ENCODE data around the gene TARS3. TPM values are rescaled to one million over a fixed set of nuclear protein-coding genes. Genes with fewer than 3 reads are reported as not detected.

Gene TARS3
- total RNA-seq, 1 experiment from 2014 or later, result 9.5 TPM

GRCh38 chr15:101615986-101616848 lies 108.1 kb downstream of the TARS3 start:
- H3K27me3 Mint-ChIP-seq (ENCODE audit: low read depth), result peaks cover 14% of the 10 kb centered on the region
- DNase-seq (ENCODE audit: low spot score) (peak; percentile 77), ATAC-seq (peak; percentile 86)
- TF ChIP-seq TEAD1 (CRISPR knock-in tag; IDR thresholded peaks at IDR 0.05), result peak; percentile 35; the same call in 1 of the 2 replicates
- no peak for TF ChIP-seq SOX15 (CRISPR knock-in tag; IDR thresholded peaks at IDR 0.05)
- TF ChIP-seq NR2C2 (CRISPR knock-in tag; IDR thresholded peaks at IDR 0.05), result 0 out of 2 replicates have a peak, but pooled peaks have one; percentile 18
- peak; percentile 53; the same call in 1 of the 2 replicates for TF ChIP-seq USF1 (CRISPR knock-in tag; IDR thresholded peaks at IDR 0.05)
- peak; percentile 76; the same call in 1 of the 2 replicates for TF ChIP-seq E2F1 (CRISPR knock-in tag; IDR thresholded peaks at IDR 0.05)
- TF ChIP-seq ZBTB43 (CRISPR knock-in tag; IDR thresholded peaks at IDR 0.05), result peak; percentile 71; the same call in 1 of the 2 replicates
- no peak for TF ChIP-seq ZNF138 (CRISPR knock-in tag; conservative IDR thresholded peaks at IDR 0.05)
- TF ChIP-seq ETV6 (CRISPR knock-in tag; IDR thresholded peaks at IDR 0.05), result 0 out of 2 replicates have a peak, but pooled peaks have one; percentile 23
- peak; percentile 89 for TF ChIP-seq MAX (CRISPR knock-in tag; IDR thresholded peaks at IDR 0.05)
- peak; percentile 49 for TF ChIP-seq FOXP4 (CRISPR knock-in tag; IDR thresholded peaks at IDR 0.05)
- 0 out of 2 replicates have a peak, but pooled peaks have one; percentile 63 for TF ChIP-seq E2F5 (CRISPR knock-in tag; IDR thresholded peaks at IDR 0.05)
- peak; percentile 83 for TF ChIP-seq SP1 (CRISPR knock-in tag; conservative IDR thresholded peaks at IDR 0.05)
- TF ChIP-seq ZNF281 (CRISPR knock-in tag; IDR thresholded peaks at IDR 0.05), result 0 out of 2 replicates have a peak, but pooled peaks have one; percentile 21
- peak; percentile 78; the same call in 1 of the 2 replicates for TF ChIP-seq FOXP1 (CRISPR knock-in tag; IDR thresholded peaks at IDR 0.05; ENCODE audit: borderline replicate concordance)
- no peak for TF ChIP-seq NR3C1 (CRISPR knock-in tag; conservative IDR thresholded peaks at IDR 0.05; ENCODE audit: low read depth)
- TF ChIP-seq CDX4 (CRISPR knock-in tag; IDR thresholded peaks at IDR 0.05; ENCODE audit: borderline replicate concordance), result no peak
- H3K36me3 Mint-ChIP-seq, result no peaks in the 10 kb centered on the region
- ChIA-PET POLR2A (interaction anchor here (1.0 kb wide), 1 partner anchor 64 kb away, joined by 4 read pairs; no protein-coding TSS in a partner anchor), CTCF (interaction anchor here (0.8 to 1.6 kb wide), 5 partner anchors 22 to 327 kb away, joined by 3 to 5 read pairs (median 3); no protein-coding TSS in a partner anchor)
- peak overlapping the region; percentile 51 for H3K4me3 Mint-ChIP-seq
- H3K9me3 Mint-ChIP-seq, result no peaks in the 10 kb centered on the region
- H3K4me1 Mint-ChIP-seq, result peaks cover 28% of the 10 kb centered on the region
- no peak overlapping the region for H3K27ac Mint-ChIP-seq
